ENCODE measurements around the gene NAT8L. TPM values are rescaled to one million over a fixed set of nuclear protein-coding genes. Genes with fewer than 3 reads are reported as not detected.

NAT8L gene
- total and polyA plus RNA-seq, 2 of the 13 experiments (the other 11 are each of a cell fraction or from before 2014, with no cell fraction given), result 2.2 to 3.3 TPM

- H3K36me3 ChIP-seq (replicated peaks in 1 of 2; ENCODE audit: control insufficient read depth in 1 of 2, insufficient read depth in 2 of 2, low read length in 2 of 2), result no peaks in the 10 kb centered on the region
- POLR2A ChIA-PET, result no interaction called here
- no peaks in the 10 kb centered on the region for H3K9me3 ChIP-seq (ENCODE audit: low read length)
- TF ChIP-seq KLF9 (CRISPR knock-in tag; IDR thresholded peaks at IDR 0.05; ENCODE audit: low read depth), result no peak
- TF ChIP-seq ZNF678 (CRISPR knock-in tag; IDR thresholded peaks at IDR 0.05), result no peak
- no peak for TF ChIP-seq HIC2 (CRISPR knock-in tag; IDR thresholded peaks at IDR 0.05; ENCODE audit: low read depth)
- TF ChIP-seq GFI1 (CRISPR knock-in tag; IDR thresholded peaks at IDR 0.05; ENCODE audit: borderline replicate concordance), result no peak
- TF ChIP-seq PRMT3 (CRISPR knock-in tag; IDR thresholded peaks at IDR 0.05; ENCODE audit: borderline replicate concordance, low read depth), result no peak
- ATAC-seq (no peak), FAIRE-seq (no peak), DNase-seq (ENCODE audit: low spot score) (no peak)
- H3K4me2 ChIP-seq (ENCODE audit: low read depth, low read length), result no peak overlapping the region
- intact Hi-C loops (cut with micrococcal nuclease; ENCODE audit: unreplicated experiment), result no loop called here
- no peaks in the 10 kb centered on the region for H3K79me2 ChIP-seq (ENCODE audit: insufficient read depth, low read length)
- WGBS (ENCODE audit: low lambda C conversion rate), result 67% methylated on average over 13 of the region's 18 CpGs
- peaks cover 6% of the 10 kb centered on the region for H3K4me1 ChIP-seq (ENCODE audit: insufficient read depth, low read length)
- H3K9ac ChIP-seq (ENCODE audit: insufficient read depth, low read depth, low read length), result no peak overlapping the region
- H3K27me3 ChIP-seq (ENCODE audit: control insufficient read depth in 1 of 2, insufficient read depth in 2 of 2, low read length in 2 of 2), result peaks cover 8 to 30% of the 10 kb centered on the region in 2 experiments
- H4K20me1 ChIP-seq (ENCODE audit: insufficient read depth, low read length), result no peaks in the 10 kb centered on the region
- no peak overlapping the region for H3K4me3 ChIP-seq (replicated peaks in 1 of 3; ENCODE audit: insufficient read depth in 1 of 3, low read depth in 2 of 3, low read length in 3 of 3)
- in situ Hi-C loops (cut with HindIII; ENCODE audit: extremely low pct_ligation_motif_present, low pct_unique_long_range_greater_than_20kb), result no loop called here
- CTCF ChIA-PET (ENCODE audit: low intra/inter-chr PET ratio, low total read pairs), result no interaction called here
- BruUV-seq (replicated peaks), result no TSS peak
- no peak overlapping the region for H2AFZ ChIP-seq (ENCODE audit: low read length)
- H3K27ac ChIP-seq (ENCODE audit: extremely low read length, insufficient read depth, low read length), result no peak overlapping the region
Measured at GRCh38 chr4:2044542-2045517, 14.3 kb upstream of the NAT8L start.
